CD4-positive, alpha-beta T cell treated with Interleukin-12 subunit alpha and Interleukin-12 subunit beta, for 1 hour (primary cell): ENCODE measurements around the gene ZBTB44.
"Not testable (repeated sequence)": the region's sequence is repeated elsewhere in the genome, so short reads cannot be mapped to it uniquely, and the experiment has no call there.

Source experiments
- DNase-seq: peaks from one replicate; pipeline ENCODE4 v3.0.0-alpha.2; 2020

ZBTB44 gene

GRCh38 chr11:130246270-130246669 is 68.4 kb downstream of the ZBTB44 start:
- DNase-seq = no peak

GRCh38 chr11:130245375-130245774 is 69.3 kb downstream of the ZBTB44 start:
- DNase-seq = not testable (repeated sequence)

- DNase-seq = no peak
Observed at GRCh38 chr11:130244848-130245247, 69.9 kb downstream of the ZBTB44 start.

- no peak for DNase-seq
Observed at GRCh38 chr11:130243816-130244215, 70.9 kb downstream of the ZBTB44 start.

- DNase-seq = no peak
Observed at GRCh38 chr11:130241713-130242112, 73.0 kb downstream of the ZBTB44 start.

GRCh38 chr11:130237282-130238006 is 77.3 kb downstream of the ZBTB44 start:
- no peak for DNase-seq

GRCh38 chr11:130234315-130234714 is 80.4 kb downstream of the ZBTB44 start:
- DNase-seq = no peak

- not testable (repeated sequence) for DNase-seq
Observed at GRCh38 chr11:130233888-130234287, 80.8 kb downstream of the ZBTB44 start.

GRCh38 chr11:130233486-130233885 is 81.2 kb downstream of the ZBTB44 start:
- not testable (repeated sequence) for DNase-seq

GRCh38 chr11:130227373-130227772 is 87.3 kb downstream of the ZBTB44 start:
- DNase-seq = no peak

GRCh38 chr11:130223291-130223971 is 91.3 kb downstream of the ZBTB44 start:
- DNase-seq = no peak

GRCh38 chr11:130220311-130221035 is 94.2 kb downstream of the ZBTB44 start:
- no peak for DNase-seq

GRCh38 chr11:130219148-130219547 is 95.6 kb downstream of the ZBTB44 start:
- DNase-seq = no peak

GRCh38 chr11:130218501-130219070 is 96.1 kb downstream of the ZBTB44 start:
- no peak for DNase-seq

GRCh38 chr11:130217133-130218031 is 97.3 kb downstream of the ZBTB44 start:
- no peak for DNase-seq

- no peak for DNase-seq
Observed at GRCh38 chr11:130216591-130217132, 98.1 kb downstream of the ZBTB44 start.

- no peak for DNase-seq
Observed at GRCh38 chr11:130216221-130216550, 98.5 kb downstream of the ZBTB44 start.

- DNase-seq = no peak
Observed at GRCh38 chr11:130215531-130216220, 99.0 kb downstream of the ZBTB44 start.

- no peak for DNase-seq
Observed at GRCh38 chr11:130214861-130215530, 99.7 kb downstream of the ZBTB44 start.

GRCh38 chr11:130213979-130214281 is 100.8 kb downstream of the ZBTB44 start:
- no peak for DNase-seq
